PC-9 (cell line): ENCODE data around the gene DBNL. TPM values are rescaled to one million over a fixed set of nuclear protein-coding genes. Genes with fewer than 3 reads are reported as not detected.
A peak's percentile ranks its signal among the peaks of the same experiment; 100 is the strongest.

ENCODE experiments used
- BruUV-seq: library from RNA; stranded (reverse); fragments of 400-500 nt; replicated peaks from 2 replicates; lab custom pipeline; 2021; lab: Mats Ljungman, UMichigan
- CTCF ChIA-PET: fragments of 300-600 bp; sonication (Branson Sonifier 250); formaldehyde crosslinking; loops from one replicate; lab custom pipeline; 2022; ENCODE audit warnings: antibody characterized with exemption; lab: Charles Lee
- POLR2A ChIA-PET: fragments of 300-600 bp; sonication (Branson Sonifier 250); formaldehyde crosslinking; loops from one replicate; lab custom pipeline; 2022; ENCODE audit warnings: antibody characterized with exemption; ENCODE audit not compliant: unreplicated experiment; lab: Charles Lee
- DNase-seq, 2 experiments: peaks; one replicate each; pipeline versions ENCODE4 v3.0.0 to v3.0.0-alpha.2; 2015 to 2022; ENCODE audit warnings: mixed read lengths in 1 of 2
- H2AFZ ChIP-seq: fragments of 200-600 bp; sonication (generic); 2 replicates; pipeline ENCODE4 v1.8.1; 2017; ENCODE audit warnings: antibody characterized with exemption
- H3F3A ChIP-seq: fragments of 200-600 bp; sonication (generic); 2 replicates; pipeline ENCODE4 v1.8.1; 2017; ENCODE audit warnings: antibody characterized with exemption, mild to moderate bottlenecking, low read depth; ENCODE audit not compliant: insufficient read depth
- H3K27ac ChIP-seq: fragments of 200-600 bp; sonication (generic); 2 replicates; pipeline ENCODE4 v1.6.1; 2016; ENCODE audit warnings: mixed run types
- H3K27me3 ChIP-seq: fragments of 200-600 bp; sonication (generic); 2 replicates; pipeline ENCODE4 v1.6.1; 2016; ENCODE audit warnings: low read depth, mixed run types; ENCODE audit not compliant: insufficient read depth
- H3K36me3 ChIP-seq: fragments of 200-600 bp; sonication (generic); 2 replicates; pipeline ENCODE4 v1.6.1; 2016; ENCODE audit warnings: low read depth, mixed run types
- H3K4me1 ChIP-seq: fragments of 200-600 bp; sonication (generic); replicated peaks from 2 replicates; pipeline ENCODE4 v1.6.1; 2016; ENCODE audit warnings: mixed run types; ENCODE audit not compliant: insufficient read depth
- H3K4me2 ChIP-seq: fragments of 200-600 bp; sonication (generic); 2 replicates; pipeline ENCODE4 v1.6.1; 2017; ENCODE audit warnings: mixed run types
- H3K4me3 ChIP-seq: fragments of 200-600 bp; sonication (generic); 2 replicates; pipeline ENCODE4 v1.6.1; 2016; ENCODE audit warnings: mixed run types
- H3K79me2 ChIP-seq: fragments of 200-600 bp; sonication (generic); 2 replicates; pipeline ENCODE4 v1.6.1; 2017; ENCODE audit warnings: low read depth, mixed run types
- H3K9me2 ChIP-seq: fragments of 200-600 bp; sonication (generic); 2 replicates; pipeline ENCODE4 v1.8.1; 2017; ENCODE audit warnings: mild to moderate bottlenecking; ENCODE audit not compliant: insufficient read depth
- H3K9me3 ChIP-seq: fragments of 200-600 bp; sonication (generic); 2 replicates; pipeline ENCODE4 v1.8.1; 2016; ENCODE audit warnings: low read depth; ENCODE audit not compliant: insufficient read depth
- H4K20me1 ChIP-seq: fragments of 200-600 bp; sonication (generic); 2 replicates; pipeline ENCODE4 v1.8.1; 2017; ENCODE audit not compliant: insufficient read depth
- EZH2 ChIP-seq: fragments of 200-600 bp; sonication (generic); IDR thresholded peaks from 2 replicates; pipeline ENCODE4 v1.8.0; 2017; ENCODE audit warnings: antibody characterized with exemption, low read depth
- intact Hi-C: fragments of 100-400 bp; cut with micrococcal nuclease; formaldehyde crosslinking; loops from one replicate; pipeline ENCODE4 v1.10.0; 2022; ENCODE audit not compliant: unreplicated experiment
- total RNA-seq: library from RNA; stranded (reverse); gene quantifications from 2 replicates; pipeline ENCODE4 v1.2.3, GENCODE V29; 2021
- TF ChIP-seq, protein P1 (sequence below): fragments of 200-600 bp; sonication (generic); conservative IDR thresholded peaks from 2 replicates; pipeline ENCODE4 v1.6.1; 2017; ENCODE audit warnings: mixed run types, antibody characterized with exemption, mild to moderate bottlenecking, moderate library complexity

DBNL gene
- total RNA-seq, 1 experiment from 2014 or later = 70.7 TPM

DNA sequence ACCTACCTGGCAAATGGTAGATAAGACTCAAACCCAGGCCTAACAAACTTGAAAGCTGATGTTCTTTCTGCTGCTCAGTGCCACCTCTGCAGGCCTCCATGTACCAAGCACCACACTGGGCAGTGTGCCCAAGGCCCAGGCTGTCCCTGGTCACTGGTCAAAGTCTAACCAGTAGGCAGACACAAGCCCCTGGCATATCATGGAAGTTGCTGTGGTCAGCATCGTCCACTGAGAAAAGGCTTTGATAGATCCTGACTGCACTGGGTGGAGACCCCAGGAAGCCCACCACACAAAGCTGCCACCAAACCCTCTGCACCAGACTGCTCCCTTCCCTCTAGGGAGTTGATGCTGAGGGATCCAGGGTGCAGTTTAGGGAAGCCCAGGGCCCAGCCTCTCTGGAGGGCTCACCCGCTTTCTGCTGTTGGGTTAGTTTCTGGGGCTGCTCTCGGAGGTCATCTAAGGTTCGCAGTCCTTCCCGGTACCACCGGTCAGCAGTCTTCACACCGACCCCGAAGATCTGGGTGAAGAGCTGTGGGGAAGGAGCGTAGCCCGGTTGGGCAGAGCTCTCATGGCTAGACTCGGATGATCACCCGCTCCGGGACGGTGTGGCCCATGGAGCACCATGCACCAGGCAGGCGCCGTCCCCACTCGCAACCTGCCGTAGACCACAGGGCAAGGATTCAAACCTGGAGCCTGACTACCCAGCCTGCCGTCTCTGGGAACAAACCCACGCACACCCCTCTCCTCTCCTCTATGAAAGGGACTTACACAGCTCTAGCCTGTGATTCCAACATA lies 31.8 kb downstream of the DBNL start:
- no TSS peak for BruUV-seq
- Histone ChIP-seq H3K36me3 (peaks cover 39% of the 10 kb centered on the region), H3K9me2 (no peaks in the 10 kb centered on the region), H3K9me3 (no peaks in the 10 kb centered on the region), H3K27me3 (no peaks in the 10 kb centered on the region), H3K4me3 (no peak overlapping the region), H3K27ac (peak overlapping the region; percentile 21; the same call in 1 of the 2 replicates), H4K20me1 (no peaks in the 10 kb centered on the region), H3F3A (peaks cover 48% of the 10 kb centered on the region), H3K4me1 (peaks cover 47% of the 10 kb centered on the region), H2AFZ (no peak overlapping the region), H3K79me2 (peaks cover 13% of the 10 kb centered on the region), H3K4me2 (no peak overlapping the region)
- CTCF ChIA-PET = interaction anchor here (0.6 to 0.7 kb wide), 3 partner anchors 19 to 489 kb away, joined by 3 to 5 read pairs (median 4); no protein-coding TSS in a partner anchor
- POLR2A ChIA-PET = interaction anchor here (0.6 kb wide), 1 partner anchor 29 kb away, joined by 3 read pairs; no protein-coding TSS in a partner anchor
- no peak for DNase-seq
- intact Hi-C loops = no loop called here
- TF ChIP-seq EZH2 = no peak
- TF ChIP-seq, protein P1, sequence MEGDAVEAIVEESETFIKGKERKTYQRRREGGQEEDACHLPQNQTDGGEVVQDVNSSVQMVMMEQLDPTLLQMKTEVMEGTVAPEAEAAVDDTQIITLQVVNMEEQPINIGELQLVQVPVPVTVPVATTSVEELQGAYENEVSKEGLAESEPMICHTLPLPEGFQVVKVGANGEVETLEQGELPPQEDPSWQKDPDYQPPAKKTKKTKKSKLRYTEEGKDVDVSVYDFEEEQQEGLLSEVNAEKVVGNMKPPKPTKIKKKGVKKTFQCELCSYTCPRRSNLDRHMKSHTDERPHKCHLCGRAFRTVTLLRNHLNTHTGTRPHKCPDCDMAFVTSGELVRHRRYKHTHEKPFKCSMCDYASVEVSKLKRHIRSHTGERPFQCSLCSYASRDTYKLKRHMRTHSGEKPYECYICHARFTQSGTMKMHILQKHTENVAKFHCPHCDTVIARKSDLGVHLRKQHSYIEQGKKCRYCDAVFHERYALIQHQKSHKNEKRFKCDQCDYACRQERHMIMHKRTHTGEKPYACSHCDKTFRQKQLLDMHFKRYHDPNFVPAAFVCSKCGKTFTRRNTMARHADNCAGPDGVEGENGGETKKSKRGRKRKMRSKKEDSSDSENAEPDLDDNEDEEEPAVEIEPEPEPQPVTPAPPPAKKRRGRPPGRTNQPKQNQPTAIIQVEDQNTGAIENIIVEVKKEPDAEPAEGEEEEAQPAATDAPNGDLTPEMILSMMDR = no peak

DNA sequence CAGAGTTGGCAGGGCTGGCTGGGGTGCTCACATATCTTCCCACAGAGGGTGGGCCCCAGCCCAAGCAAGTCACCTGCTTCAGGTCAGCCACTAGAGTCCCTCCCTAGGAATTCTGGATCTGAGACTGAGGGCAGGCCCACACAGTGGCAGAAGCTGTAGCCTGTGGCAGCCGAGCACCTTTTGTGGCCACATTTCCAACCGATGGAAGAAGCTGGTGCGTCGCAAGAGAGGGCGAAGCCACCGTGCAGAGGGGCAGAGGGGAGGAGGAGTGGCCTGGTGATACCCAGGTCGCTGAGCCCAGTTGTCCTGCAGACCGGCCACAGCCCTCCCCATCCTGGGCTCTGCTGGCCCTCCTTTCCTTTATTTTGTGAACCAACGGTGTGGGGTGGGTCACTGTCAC lies 32.6 kb downstream of the DBNL start:
- BruUV-seq = no TSS peak
- H2AFZ ChIP-seq = no peak overlapping the region
- H3K36me3 ChIP-seq = peaks cover 39% of the 10 kb centered on the region
- ChIA-PET CTCF (no interaction called here), POLR2A (no interaction called here)
- no peak overlapping the region for H3K27ac ChIP-seq
- no peaks in the 10 kb centered on the region for H3K27me3 ChIP-seq
- H3K9me2 ChIP-seq = no peaks in the 10 kb centered on the region
- intact Hi-C loops = no loop called here
- H3K4me2 ChIP-seq = no peak overlapping the region
- H3K79me2 ChIP-seq = peaks cover 19% of the 10 kb centered on the region
- H4K20me1 ChIP-seq = no peaks in the 10 kb centered on the region
- H3K9me3 ChIP-seq = no peaks in the 10 kb centered on the region
- H3K4me3 ChIP-seq = no peak overlapping the region
- peaks cover 44% of the 10 kb centered on the region for H3F3A ChIP-seq
- TF ChIP-seq, protein P1 = no peak
- TF ChIP-seq EZH2 = no peak
- peaks cover 44% of the 10 kb centered on the region for H3K4me1 ChIP-seq
- no peak for DNase-seq

DNA sequence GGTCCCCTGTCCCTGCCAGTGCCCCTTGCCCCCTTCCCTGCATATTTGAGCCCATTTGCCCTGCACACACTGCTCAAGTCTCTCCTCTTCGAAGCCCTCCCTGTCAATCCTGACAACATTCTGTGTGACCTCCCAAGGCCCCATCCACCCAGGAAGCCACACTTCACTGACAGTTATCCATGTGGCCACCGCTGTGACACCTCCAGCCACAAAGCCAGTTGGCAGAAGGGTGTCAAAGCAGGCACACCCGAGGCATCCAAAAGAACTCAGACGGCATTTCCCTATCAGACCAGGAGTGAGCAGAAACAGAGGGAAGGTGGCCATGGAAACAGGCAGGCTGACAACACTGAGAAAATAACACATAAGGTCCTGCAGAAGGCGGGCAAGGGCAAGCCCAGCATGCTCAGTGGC lies 33.2 kb downstream of the DBNL start:
- TF ChIP-seq, protein P1 = no peak
- TF ChIP-seq EZH2 = no peak
- H3K4me2 ChIP-seq = no peak overlapping the region
- no peaks in the 10 kb centered on the region for H3K9me2 ChIP-seq
- no peak overlapping the region for H3K27ac ChIP-seq
- H3F3A ChIP-seq = peaks cover 40% of the 10 kb centered on the region
- no peaks in the 10 kb centered on the region for H4K20me1 ChIP-seq
- no TSS peak for BruUV-seq
- peaks cover 39% of the 10 kb centered on the region for H3K36me3 ChIP-seq
- no peak for DNase-seq
- ChIA-PET POLR2A (no interaction called here), CTCF (no interaction called here)
- H3K4me3 ChIP-seq = no peak overlapping the region
- H3K4me1 ChIP-seq = peaks cover 39% of the 10 kb centered on the region
- no peaks in the 10 kb centered on the region for H3K27me3 ChIP-seq
- H3K79me2 ChIP-seq = peaks cover 19% of the 10 kb centered on the region
- no peaks in the 10 kb centered on the region for H3K9me3 ChIP-seq
- H2AFZ ChIP-seq = no peak overlapping the region
- intact Hi-C loops = no loop called here
